Right lobe of liver (tissue), 6 donors: ENCODE measurements around the gene NDUFA11. TPM values are rescaled to one million over a fixed set of nuclear protein-coding genes. Genes with fewer than 3 reads are reported as not detected.

Experiments
- ATAC-seq, 4 donors: fragments of 200-7000 bp; cut with Tn5 transposase; one replicate each; pipeline ENCODE4 v1.9.1; 2020; ENCODE audit warnings: mild to moderate bottlenecking in 4 of 4, moderate library complexity in 4 of 4
- DNase-seq, 3 donors: peaks; one replicate each; pipeline ENCODE4 v3.0.0-alpha.2; 2020
- H3K27ac ChIP-seq, 3 donors: fragments of 200-600 bp; one replicate each; pipeline ENCODE4 v1.8.0; 2022
- H3K27me3 ChIP-seq, 2 donors: fragments of 200-600 bp; one replicate each; pipeline ENCODE4 v1.8.0; 2022
- H3K36me3 ChIP-seq, 4 donors: fragments of 200-600 bp; sonication (generic) in 1 of 4; one replicate each; pipeline versions ENCODE4 v1.5.1 to v1.8.0; 2017 to 2022; ENCODE audit warnings: control low read depth in 1 of 4
- H3K4me1 ChIP-seq, 4 donors: fragments of 200-600 bp; sonication (generic) in 1 of 4; one replicate each; pipeline versions ENCODE4 v1.5.1 to v1.8.0; 2017 to 2022; ENCODE audit warnings: control low read depth in 1 of 4
- H3K4me3 ChIP-seq, 3 donors: fragments of 200-600 bp; one replicate each; pipeline ENCODE4 v1.8.0; 2022
- H3K9me3 ChIP-seq, 4 donors: fragments of 200-600 bp; sonication (generic) in 1 of 4; one replicate each; pipeline versions ENCODE4 v1.5.1 to v1.8.0; 2017 to 2022; ENCODE audit warnings: control low read depth in 1 of 4
- POLR2A ChIP-seq: fragments of 450-650 bp; IDR thresholded peaks from one replicate; pipeline ENCODE4 v1.6.1; 2017; ENCODE audit warnings: antibody characterized with exemption, mild to moderate bottlenecking
- WGBS: methylation state at CpG from one replicate; pipeline ENCODE4 v1.1.6; 2018; ENCODE audit warnings: low coverage, low lambda C conversion rate; ENCODE audit not compliant: insufficient coverage; ENCODE audit errors: missing lambda C conversion rate; 5-methylcytosine and 5-hydroxymethylcytosine counted together
- intact Hi-C, 2 donors: fragments of 100-400 bp; cut with DNase I; formaldehyde crosslinking; loops; one replicate each; pipeline versions ENCODE4 v1.11.2 to v1.14.1; 2022
- total RNA-seq, 6 experiments: library from RNA; depleted of rRNA in 2 of 6; stranded (reverse); fragments of >200 nt in 2 of 6; fragmentation: NEBNext Ultra II Directional in 3 of 6; extraction: Animal tissue kit (Norgen Biotek cat#: 25700) in 3 of 6; gene quantifications; one replicate each; pipeline versions ENCODE4 v1.1.0 to v1.2.4, GENCODE V29; 2016 to 2023
- TF ChIP-seq, protein P1 (sequence below), 4 donors: fragments of 200-600 bp in 3 of 4; fragments of 450-650 bp in 1 of 4; IDR thresholded peaks; one replicate each; pipeline versions ENCODE4 v1.5.1 to v1.8.0; 2016 to 2022; ENCODE audit warnings: antibody characterized with exemption in 4 of 4, mild to moderate bottlenecking in 2 of 4
- donor health status: DM: no; HTN: yes; CAD: no.
- donor health status: DM: no; HTN: no; CAD: no.
- donor health status: DM: no; HTN: no; CAD: no.
- donor health status: DM: no; HTN: yes; CAD: no.
- donor health status: DM: no; HTN: yes; CAD: no.

The NDUFA11 gene
- total RNA-seq, 6 experiments from 2014 or later, result 108 to 161 (median 157) TPM

DNA sequence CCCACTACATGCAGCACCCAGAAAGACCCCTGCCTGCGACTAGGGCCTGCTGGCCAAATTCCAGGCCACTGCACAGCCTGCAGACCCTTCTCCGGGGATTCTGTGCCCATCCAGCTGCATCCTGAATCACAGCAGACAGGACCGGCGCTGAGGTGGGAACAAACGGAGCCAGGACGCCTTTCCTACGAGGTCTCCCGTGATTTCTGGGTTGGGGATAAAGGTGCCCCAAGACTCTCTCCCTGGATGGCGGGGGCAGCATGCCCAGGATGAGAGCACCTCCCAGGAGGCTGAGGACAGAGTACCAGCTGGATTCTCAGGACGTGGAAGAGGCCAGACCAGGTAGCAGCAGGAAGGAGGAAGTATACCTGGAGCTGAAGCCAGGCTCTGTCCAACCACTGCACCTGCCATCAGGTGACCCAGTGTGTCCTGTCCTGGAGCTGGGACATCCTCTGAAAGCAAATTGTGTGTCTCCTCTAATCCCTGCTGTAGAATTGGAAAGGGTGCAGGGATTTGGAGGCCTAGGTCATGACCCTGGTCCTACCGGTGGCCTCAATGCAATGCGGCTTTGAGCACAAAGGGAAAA is 29.9 kb downstream of the NDUFA11 start:
- Histone ChIP-seq H3K9me3 (no peaks in the 10 kb centered on the region), H3K36me3 (no peaks in the 10 kb centered on the region), H3K27me3 (no peaks in the 10 kb centered on the region), H3K27ac (peak overlapping the region in 1 of 3 donors; percentile 24), H3K4me1 (peaks cover 0 to 24% (median 9%) of the 10 kb centered on the region in 4 donors), H3K4me3 (no peak overlapping the region)
- ATAC-seq (no peak), DNase-seq (no peak)
- 67% methylated on average over 2 of the region's 12 CpGs for WGBS
- no peak for TF ChIP-seq POLR2A
- TF ChIP-seq, protein P1, sequence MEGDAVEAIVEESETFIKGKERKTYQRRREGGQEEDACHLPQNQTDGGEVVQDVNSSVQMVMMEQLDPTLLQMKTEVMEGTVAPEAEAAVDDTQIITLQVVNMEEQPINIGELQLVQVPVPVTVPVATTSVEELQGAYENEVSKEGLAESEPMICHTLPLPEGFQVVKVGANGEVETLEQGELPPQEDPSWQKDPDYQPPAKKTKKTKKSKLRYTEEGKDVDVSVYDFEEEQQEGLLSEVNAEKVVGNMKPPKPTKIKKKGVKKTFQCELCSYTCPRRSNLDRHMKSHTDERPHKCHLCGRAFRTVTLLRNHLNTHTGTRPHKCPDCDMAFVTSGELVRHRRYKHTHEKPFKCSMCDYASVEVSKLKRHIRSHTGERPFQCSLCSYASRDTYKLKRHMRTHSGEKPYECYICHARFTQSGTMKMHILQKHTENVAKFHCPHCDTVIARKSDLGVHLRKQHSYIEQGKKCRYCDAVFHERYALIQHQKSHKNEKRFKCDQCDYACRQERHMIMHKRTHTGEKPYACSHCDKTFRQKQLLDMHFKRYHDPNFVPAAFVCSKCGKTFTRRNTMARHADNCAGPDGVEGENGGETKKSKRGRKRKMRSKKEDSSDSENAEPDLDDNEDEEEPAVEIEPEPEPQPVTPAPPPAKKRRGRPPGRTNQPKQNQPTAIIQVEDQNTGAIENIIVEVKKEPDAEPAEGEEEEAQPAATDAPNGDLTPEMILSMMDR (IDR thresholded peaks at IDR 0.05), result no peak
- intact Hi-C loops, result no loop called here

- DNase-seq (peak; percentile 70 to 92 (median 82)), ATAC-seq (peak; percentile 80 to 85 (median 84))
- peak; percentile 75 for TF ChIP-seq POLR2A
- TF ChIP-seq, protein P1 (IDR thresholded peaks at IDR 0.05), result no peak
- Histone ChIP-seq H3K9me3 (no peaks in the 10 kb centered on the region), H3K4me3 (no peak overlapping the region), H3K4me1 (peaks cover 0 to 24% (median 9%) of the 10 kb centered on the region in 4 donors), H3K36me3 (no peaks in the 10 kb centered on the region), H3K27ac (peak overlapping the region; percentile 58 to 84 (median 82)), H3K27me3 (no peaks in the 10 kb centered on the region)
- 22% methylated on average over 11 of the region's 12 CpGs for WGBS
- intact Hi-C loops, result no loop called here
Observed at GRCh38 chr19:5870986-5871394, 32.6 kb downstream of the NDUFA11 start.

GRCh38 chr19:5867201-5868136 is 36.1 kb downstream of the NDUFA11 start:
- 84% methylated on average over 11 of the region's 31 CpGs for WGBS
- Histone ChIP-seq H3K4me1 (peaks cover 0 to 21% (median 7%) of the 10 kb centered on the region in 4 donors), H3K27me3 (no peaks in the 10 kb centered on the region), H3K9me3 (no peaks in the 10 kb centered on the region), H3K27ac (no peak overlapping the region), H3K4me3 (no peak overlapping the region), H3K36me3 (no peaks in the 10 kb centered on the region)
- DNase-seq, result no peak
- TF ChIP-seq POLR2A, result no peak
- TF ChIP-seq, protein P1 (IDR thresholded peaks at IDR 0.05), result no peak
- intact Hi-C loops, result no loop called here
- ATAC-seq, result no peak

- no peak for ATAC-seq
- WGBS, result no CpG with 5 or more reads among the region's 11 CpGs
Observed at GRCh38 chr19:5865772-5866171, 37.8 kb downstream of the NDUFA11 start.

More at GRCh38 chr19:5865772-5866171, 37.8 kb downstream of the NDUFA11 start:
- H3K4me3 ChIP-seq, result no peak overlapping the region
- intact Hi-C loops, result no loop called here
- no peaks in the 10 kb centered on the region for H3K36me3 ChIP-seq
- no peaks in the 10 kb centered on the region for H3K27me3 ChIP-seq
- H3K4me1 ChIP-seq, result peaks cover 0 to 14% (median 3%) of the 10 kb centered on the region in 4 donors
- H3K9me3 ChIP-seq, result no peaks in the 10 kb centered on the region
- H3K27ac ChIP-seq, result no peak overlapping the region
- DNase-seq, result no peak
- TF ChIP-seq, protein P1 (IDR thresholded peaks at IDR 0.05), result no peak
- TF ChIP-seq POLR2A, result no peak
